ENCODE data around the gene PLGLB1.
"Not testable (repeated sequence)": the region's sequence is repeated elsewhere in the genome, so short reads cannot be mapped to it uniquely, and the experiment has no call there.

DNA sequence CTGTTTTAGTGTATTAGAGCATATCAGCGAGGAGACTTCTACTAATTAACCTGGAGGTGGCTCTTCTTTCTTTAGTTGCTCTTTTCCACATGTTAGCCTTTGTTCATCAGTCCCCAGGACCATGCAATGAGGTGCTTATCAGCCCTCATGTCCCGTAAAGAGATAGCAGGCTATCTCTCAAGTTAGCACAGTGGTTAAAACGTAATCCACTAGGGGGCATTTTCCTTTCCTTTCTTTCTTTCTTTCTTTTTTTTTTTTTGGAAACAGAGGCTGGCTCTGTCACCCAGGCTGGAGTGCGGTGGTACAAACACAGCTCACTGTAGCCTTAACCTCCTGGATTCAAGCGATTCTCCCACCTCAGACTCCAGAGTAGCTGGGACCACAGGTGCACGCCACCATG lies 4.3 kb upstream of the PLGLB1 start:
- TF ChIP-seq, protein P1, sequence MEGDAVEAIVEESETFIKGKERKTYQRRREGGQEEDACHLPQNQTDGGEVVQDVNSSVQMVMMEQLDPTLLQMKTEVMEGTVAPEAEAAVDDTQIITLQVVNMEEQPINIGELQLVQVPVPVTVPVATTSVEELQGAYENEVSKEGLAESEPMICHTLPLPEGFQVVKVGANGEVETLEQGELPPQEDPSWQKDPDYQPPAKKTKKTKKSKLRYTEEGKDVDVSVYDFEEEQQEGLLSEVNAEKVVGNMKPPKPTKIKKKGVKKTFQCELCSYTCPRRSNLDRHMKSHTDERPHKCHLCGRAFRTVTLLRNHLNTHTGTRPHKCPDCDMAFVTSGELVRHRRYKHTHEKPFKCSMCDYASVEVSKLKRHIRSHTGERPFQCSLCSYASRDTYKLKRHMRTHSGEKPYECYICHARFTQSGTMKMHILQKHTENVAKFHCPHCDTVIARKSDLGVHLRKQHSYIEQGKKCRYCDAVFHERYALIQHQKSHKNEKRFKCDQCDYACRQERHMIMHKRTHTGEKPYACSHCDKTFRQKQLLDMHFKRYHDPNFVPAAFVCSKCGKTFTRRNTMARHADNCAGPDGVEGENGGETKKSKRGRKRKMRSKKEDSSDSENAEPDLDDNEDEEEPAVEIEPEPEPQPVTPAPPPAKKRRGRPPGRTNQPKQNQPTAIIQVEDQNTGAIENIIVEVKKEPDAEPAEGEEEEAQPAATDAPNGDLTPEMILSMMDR (optimal IDR thresholded peaks at IDR 0.05 in 1 of 3, IDR thresholded peaks at IDR 0.05 in 1 of 3, conservative IDR thresholded peaks at IDR 0.05 in 1 of 3; ENCODE audit: extremely low read depth in 1 of 3, insufficient read depth in 2 of 3, low read length in 3 of 3) = not testable (repeated sequence)
- TF ChIP-seq EZH2 (IDR thresholded peaks at IDR 0.05; ENCODE audit: low read length) = not testable (repeated sequence)

All from keratinocyte (primary cell).